ENCODE data around the gene HOXA2. TPM values are rescaled to one million over a fixed set of nuclear protein-coding genes. Genes with fewer than 3 reads are reported as not detected.
A peak's percentile ranks its signal among the peaks of the same experiment; 100 is the strongest.

HOXA2 gene
- total RNA-seq, 2 experiments from 2014 or later = not detected

DNA sequence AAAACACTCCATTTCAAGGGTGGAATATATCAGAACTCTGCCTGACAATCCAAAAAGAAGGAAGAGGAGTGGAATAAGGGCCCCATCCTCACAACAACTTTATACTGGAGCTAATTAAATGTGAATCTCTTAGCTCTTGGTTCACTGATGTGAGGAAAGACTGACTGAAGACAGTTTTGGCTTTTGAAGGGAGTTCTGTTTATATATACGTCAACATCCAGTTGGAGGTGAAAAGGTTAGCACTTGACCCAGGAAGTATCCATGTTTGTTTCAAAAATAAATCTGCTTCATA is 9.7 kb downstream of the HOXA2 start:
- ChIA-PET CTCF (interaction anchor here (1.2 to 1.4 kb wide), 2 partner anchors 9 to 68 kb away, joined by 3 to 6 read pairs; no protein-coding TSS in a partner anchor), POLR2A (interaction anchor here (0.6 kb wide), 1 partner anchor 131 kb away, joined by 3 read pairs; no protein-coding TSS in a partner anchor)
- Mint-ChIP-seq H3K36me3 (ENCODE audit: low read depth) (peaks cover 1% of the 10 kb centered on the region), H3K4me3 (no peak overlapping the region), H3K9me3 (no peaks in the 10 kb centered on the region), H3K27ac (no peak overlapping the region), H3K27me3 (peaks cover 87% of the 10 kb centered on the region), H3K4me1 (peaks cover 24% of the 10 kb centered on the region)
- DNase-seq = no peak

GRCh38 chr7:27091941-27092818 is 10.3 kb downstream of the HOXA2 start:
- Mint-ChIP-seq H3K27me3 (peaks cover 87% of the 10 kb centered on the region), H3K9me3 (no peaks in the 10 kb centered on the region), H3K4me3 (no peak overlapping the region), H3K4me1 (peaks cover 21% of the 10 kb centered on the region), H3K27ac (no peak overlapping the region), H3K36me3 (ENCODE audit: low read depth) (peaks cover 5% of the 10 kb centered on the region)
- DNase-seq = no peak
- ChIA-PET CTCF (interaction anchor here (0.5 to 1.4 kb wide), 3 partner anchors 9 to 69 kb away, joined by 3 to 6 read pairs (median 3); no protein-coding TSS in a partner anchor), POLR2A (no interaction called here)

- H3K27me3 Mint-ChIP-seq = peaks cover 86% of the 10 kb centered on the region
- DNase-seq = no peak
- CTCF ChIA-PET = interaction anchor here (0.6 kb wide), 1 partner anchor 22 kb away, joined by 4 read pairs; no protein-coding TSS in a partner anchor
- H3K4me3 Mint-ChIP-seq = no peak overlapping the region
- no peaks in the 10 kb centered on the region for H3K9me3 Mint-ChIP-seq
- POLR2A ChIA-PET = no interaction called here
- no peak overlapping the region for H3K27ac Mint-ChIP-seq
- H3K4me1 Mint-ChIP-seq = peaks cover 18% of the 10 kb centered on the region
- H3K36me3 Mint-ChIP-seq (ENCODE audit: low read depth) = peaks cover 5% of the 10 kb centered on the region
Measured at GRCh38 chr7:27091105-27091504, 11.4 kb downstream of the HOXA2 start.

DNA sequence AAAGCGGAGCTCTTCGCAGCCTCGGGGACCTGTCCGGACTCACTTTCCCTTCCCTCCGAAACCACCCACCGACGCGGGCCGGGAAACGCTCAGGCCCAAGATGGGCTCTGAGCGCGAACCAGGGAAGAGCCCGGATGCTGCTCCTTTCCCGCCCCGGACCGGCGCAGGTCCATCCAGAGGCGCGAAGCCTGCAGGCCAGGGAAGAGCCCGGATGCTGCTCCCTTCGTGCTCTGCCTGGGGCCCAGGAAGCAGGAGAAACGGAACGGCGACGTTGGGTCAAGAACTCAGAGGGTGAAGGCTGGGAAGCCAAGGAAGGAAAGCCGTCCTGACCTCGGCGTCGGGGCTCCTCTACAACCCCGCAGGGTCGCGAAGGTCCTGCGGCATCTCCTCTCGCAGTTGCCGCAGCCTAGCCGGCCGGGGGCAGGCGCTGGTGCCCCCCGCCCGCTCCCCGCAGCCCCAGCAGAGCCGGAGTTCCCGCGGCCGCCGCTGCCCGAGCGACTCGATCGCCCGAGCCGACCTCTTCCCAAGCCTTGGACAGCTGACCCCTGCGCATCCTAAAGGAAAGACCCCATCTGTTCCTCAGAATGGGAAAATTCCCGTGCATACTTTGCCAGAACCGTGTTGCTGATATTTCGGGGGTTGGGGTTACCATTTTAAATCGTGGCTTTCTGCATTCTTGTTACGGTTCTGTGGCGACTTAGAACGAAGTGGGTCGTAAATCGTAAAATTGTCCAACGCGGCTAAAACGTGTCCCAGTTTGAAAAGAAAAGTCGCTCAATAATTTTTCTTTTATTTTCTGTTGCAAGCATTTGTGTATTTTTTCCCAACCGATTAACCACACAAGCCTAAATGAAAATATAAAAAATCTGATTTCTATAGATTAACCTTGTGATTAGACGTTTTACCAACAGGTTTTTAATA is 14.2 kb downstream of the HOXA2 start:
- POLR2A ChIA-PET = no interaction called here
- peaks cover 3% of the 10 kb centered on the region for H3K36me3 Mint-ChIP-seq (ENCODE audit: low read depth)
- CTCF ChIA-PET = interaction anchor here (0.6 kb wide), 1 partner anchor 1790 kb away, joined by 3 read pairs; no protein-coding TSS in a partner anchor
- DNase-seq = no peak
- peaks cover 70% of the 10 kb centered on the region for H3K27me3 Mint-ChIP-seq
- H3K4me3 Mint-ChIP-seq = no peak overlapping the region
- H3K4me1 Mint-ChIP-seq = peaks cover 9% of the 10 kb centered on the region
- H3K9me3 Mint-ChIP-seq = no peaks in the 10 kb centered on the region
- H3K27ac Mint-ChIP-seq = no peak overlapping the region

- Mint-ChIP-seq H3K27me3 (peaks cover 32% of the 10 kb centered on the region), H3K4me3 (no peak overlapping the region), H3K27ac (no peak overlapping the region), H3K9me3 (no peaks in the 10 kb centered on the region), H3K36me3 (ENCODE audit: low read depth) (peaks cover 3% of the 10 kb centered on the region), H3K4me1 (peaks cover 9% of the 10 kb centered on the region)
- ChIA-PET CTCF (interaction anchor here (0.6 to 1.8 kb wide), 5 partner anchors 9 to 973 kb away, joined by 3 to 6 read pairs (median 3); no protein-coding TSS in a partner anchor), POLR2A (no interaction called here)
- no peak for DNase-seq
Measured at GRCh38 chr7:27083646-27084045, 18.8 kb downstream of the HOXA2 start.

DNA sequence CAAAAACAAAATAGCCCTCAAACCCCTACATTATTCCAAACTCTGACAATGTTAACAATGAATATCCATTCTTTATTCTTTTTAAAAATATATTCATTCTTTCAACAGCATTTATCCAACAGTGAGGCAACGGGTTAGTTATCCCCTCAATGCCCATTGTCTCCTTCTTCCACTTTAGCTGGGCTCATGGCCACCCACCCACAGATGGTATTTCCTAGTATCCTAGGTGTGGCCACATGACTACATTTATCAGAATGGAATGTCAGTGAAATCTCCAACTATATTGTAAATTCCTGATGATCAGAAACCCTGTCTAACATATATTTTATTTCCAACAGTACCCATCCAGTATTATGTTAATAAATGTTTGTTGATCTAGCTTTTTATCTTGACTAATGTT is 20.3 kb downstream of the HOXA2 start:
- Mint-ChIP-seq H3K4me1 (peaks cover 7% of the 10 kb centered on the region), H3K27ac (no peak overlapping the region), H3K9me3 (no peaks in the 10 kb centered on the region), H3K36me3 (ENCODE audit: low read depth) (no peaks in the 10 kb centered on the region), H3K27me3 (peaks cover 23% of the 10 kb centered on the region), H3K4me3 (no peak overlapping the region)
- no peak for DNase-seq
- ChIA-PET POLR2A (no interaction called here), CTCF (no interaction called here)

DNA sequence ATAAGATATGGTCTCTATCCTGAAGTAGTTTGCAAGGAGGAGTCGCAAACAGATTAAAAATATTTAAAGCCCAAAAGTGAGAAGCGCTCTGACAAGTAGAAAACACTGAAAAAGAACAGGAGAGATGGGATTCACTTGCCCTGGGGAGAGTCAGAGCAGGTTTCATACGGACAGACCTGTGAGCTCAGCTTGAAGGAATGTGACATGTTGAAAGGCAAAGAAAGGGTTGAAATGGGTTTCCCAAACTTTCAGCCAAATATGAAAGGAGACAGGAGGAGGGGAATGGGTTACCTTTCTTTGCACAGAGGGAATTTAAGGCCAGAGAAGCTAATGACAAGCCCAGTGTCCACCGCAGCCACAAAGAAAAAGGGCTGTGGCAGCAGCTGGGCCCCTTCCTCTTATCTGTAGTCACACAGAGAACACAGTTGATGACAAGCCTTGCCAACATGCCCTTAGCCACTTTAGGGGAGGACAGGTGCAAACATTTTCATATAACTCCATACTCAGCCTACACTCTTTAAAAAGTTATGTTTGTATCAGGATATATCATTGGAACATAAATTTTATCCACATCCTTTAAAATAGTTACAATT is 21.5 kb downstream of the HOXA2 start:
- Mint-ChIP-seq H3K4me3 (no peak overlapping the region), H3K27ac (no peak overlapping the region), H3K27me3 (peaks cover 19% of the 10 kb centered on the region), H3K9me3 (no peaks in the 10 kb centered on the region), H3K4me1 (peaks cover 7% of the 10 kb centered on the region), H3K36me3 (ENCODE audit: low read depth) (no peaks in the 10 kb centered on the region)
- ChIA-PET POLR2A (no interaction called here), CTCF (no interaction called here)
- no peak for DNase-seq

DNA sequence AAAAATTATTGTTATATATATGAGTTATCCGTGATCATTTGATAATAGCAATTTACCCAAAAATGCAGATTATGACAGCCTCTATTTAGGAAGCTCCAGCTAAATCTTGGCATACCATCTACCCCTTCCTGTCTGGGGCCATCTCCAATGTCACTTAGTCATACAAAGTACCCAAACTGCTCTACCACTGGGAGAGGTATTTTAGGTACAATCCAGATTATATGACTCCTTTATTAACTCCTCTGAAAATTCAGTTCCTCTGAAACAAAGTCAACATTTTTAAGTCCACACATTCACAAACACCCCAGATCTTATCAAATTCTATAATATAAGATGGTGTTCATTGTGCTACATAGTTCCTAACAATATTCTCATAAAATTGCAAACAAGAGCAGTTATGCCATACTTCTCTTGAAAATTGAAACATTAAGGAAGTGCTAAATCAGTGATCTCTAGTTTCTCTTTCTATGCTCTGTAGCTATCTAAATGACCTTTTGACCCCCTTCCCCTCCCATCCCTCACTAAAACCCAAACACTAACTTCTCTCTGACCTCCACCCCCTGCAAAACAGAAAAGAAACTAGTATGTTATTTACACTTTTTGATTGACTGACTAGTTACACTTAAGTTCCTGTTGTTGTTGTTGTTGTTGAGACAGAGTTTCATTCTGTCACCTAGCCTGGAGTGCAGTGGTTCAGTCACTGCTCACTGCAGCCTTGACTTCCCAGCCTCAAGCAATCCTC is 23.1 kb downstream of the HOXA2 start:
- H3K27me3 Mint-ChIP-seq = peaks cover 12% of the 10 kb centered on the region
- peak overlapping the region; percentile 37 for H3K27ac Mint-ChIP-seq
- H3K36me3 Mint-ChIP-seq (ENCODE audit: low read depth) = no peaks in the 10 kb centered on the region
- H3K4me3 Mint-ChIP-seq = no peak overlapping the region
- H3K4me1 Mint-ChIP-seq = peaks cover 7% of the 10 kb centered on the region
- ChIA-PET POLR2A (no interaction called here), CTCF (interaction anchor here (0.6 kb wide), 1 partner anchor 20 kb away, joined by 3 read pairs; no protein-coding TSS in a partner anchor)
- no peak for DNase-seq
- no peaks in the 10 kb centered on the region for H3K9me3 Mint-ChIP-seq

DNA sequence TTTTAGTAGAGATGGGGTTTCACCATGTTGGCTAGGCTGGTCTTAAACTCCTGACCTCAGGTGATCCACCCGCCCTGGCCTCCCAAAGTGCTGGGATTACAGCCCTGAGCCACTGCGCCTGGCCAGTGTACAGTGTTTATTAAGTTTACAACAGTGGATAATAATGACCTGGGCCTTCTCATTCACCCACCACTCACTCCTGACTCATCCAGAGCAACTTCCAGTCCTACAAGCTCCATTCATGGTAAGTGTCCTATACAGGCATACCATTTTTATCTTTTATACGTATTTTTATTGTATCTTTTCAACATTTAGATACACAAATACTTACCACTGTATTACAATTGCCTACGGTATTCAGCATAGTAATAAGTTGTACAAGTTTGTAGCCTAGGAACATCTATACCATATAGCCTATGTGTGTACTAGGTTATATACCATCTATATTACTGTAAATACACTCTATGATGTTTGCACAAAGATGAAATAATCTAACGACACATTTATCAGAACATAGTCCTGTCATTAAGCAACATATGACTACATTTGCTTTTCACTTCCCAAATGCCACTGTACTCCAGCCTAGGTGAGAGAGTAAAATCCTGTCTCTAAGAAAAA is 23.8 kb downstream of the HOXA2 start:
- Mint-ChIP-seq H3K9me3 (no peaks in the 10 kb centered on the region), H3K4me1 (peaks cover 7% of the 10 kb centered on the region), H3K27me3 (peaks cover 12% of the 10 kb centered on the region), H3K4me3 (no peak overlapping the region), H3K27ac (no peak overlapping the region), H3K36me3 (ENCODE audit: low read depth) (no peaks in the 10 kb centered on the region)
- no peak for DNase-seq
- ChIA-PET CTCF (interaction anchor here (0.6 to 0.8 kb wide), 2 partner anchors 21 to 392 kb away, joined by 3 read pairs; no protein-coding TSS in a partner anchor), POLR2A (no interaction called here)

DNA sequence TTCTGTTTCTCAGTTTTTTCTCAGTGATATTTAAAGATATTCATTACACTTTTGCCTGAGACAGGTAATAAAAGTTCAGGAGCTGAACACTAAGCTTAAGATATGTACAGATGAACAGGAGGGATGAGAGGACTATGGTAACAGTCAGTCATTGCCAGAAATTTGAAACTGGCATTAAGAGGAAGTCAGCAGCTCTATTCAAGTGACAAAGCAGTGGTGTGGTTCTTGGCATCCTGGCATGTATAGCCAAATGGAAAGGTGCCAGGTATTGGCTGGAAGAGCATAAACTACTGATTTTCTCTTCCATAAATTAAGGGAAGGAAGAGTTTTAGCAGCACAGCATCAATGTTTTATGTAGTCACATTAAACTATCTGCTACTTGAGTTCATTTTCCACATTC is 29.4 kb downstream of the HOXA2 start:
- no peaks in the 10 kb centered on the region for H3K4me1 Mint-ChIP-seq
- H3K9me3 Mint-ChIP-seq = no peaks in the 10 kb centered on the region
- no peak overlapping the region for H3K4me3 Mint-ChIP-seq
- POLR2A ChIA-PET = no interaction called here
- peaks cover 3% of the 10 kb centered on the region for H3K27me3 Mint-ChIP-seq
- DNase-seq = no peak
- no peak overlapping the region for H3K27ac Mint-ChIP-seq
- H3K36me3 Mint-ChIP-seq (ENCODE audit: low read depth) = no peaks in the 10 kb centered on the region
- CTCF ChIA-PET = no interaction called here

DNA sequence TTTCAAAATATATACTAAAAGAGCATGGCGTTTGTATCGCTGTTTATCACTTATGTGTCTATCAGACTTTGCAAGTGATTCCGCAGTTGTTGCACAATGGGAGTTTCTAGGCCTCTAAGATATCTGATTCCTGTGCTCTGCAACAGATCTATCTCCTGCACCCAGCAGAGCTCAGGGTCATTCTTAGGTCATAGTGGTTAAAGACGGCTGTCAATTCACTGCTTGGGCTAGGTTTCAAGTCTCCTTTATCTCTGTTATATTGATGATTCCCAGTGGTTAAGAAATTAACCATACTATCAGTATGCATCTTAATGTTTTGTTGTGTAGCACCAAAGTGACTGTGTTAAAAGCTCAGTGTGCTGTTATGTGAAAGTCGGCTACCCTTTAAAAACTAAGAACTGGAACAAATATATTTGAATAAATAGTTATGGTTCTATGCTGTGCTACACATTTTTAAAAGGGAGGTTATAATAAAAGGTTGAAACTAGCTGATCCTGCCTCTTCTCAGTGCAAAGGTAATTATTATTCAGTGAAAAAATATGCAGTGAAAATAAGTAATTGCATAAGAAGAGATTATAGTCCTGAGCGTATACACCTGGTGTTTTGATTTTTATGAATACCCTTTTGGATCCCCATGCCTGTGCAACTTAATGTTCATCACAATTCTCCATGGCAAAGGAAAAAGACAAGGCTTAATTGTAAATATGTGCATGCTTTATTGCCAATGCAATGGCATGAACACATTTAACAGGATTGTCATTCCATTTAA is 30.7 kb downstream of the HOXA2 start:
- H3K4me1 Mint-ChIP-seq = no peaks in the 10 kb centered on the region
- no peaks in the 10 kb centered on the region for H3K9me3 Mint-ChIP-seq
- POLR2A ChIA-PET = no interaction called here
- no peak overlapping the region for H3K27ac Mint-ChIP-seq
- H3K4me3 Mint-ChIP-seq = no peak overlapping the region
- peaks cover 3% of the 10 kb centered on the region for H3K27me3 Mint-ChIP-seq
- DNase-seq = no peak
- CTCF ChIA-PET = no interaction called here
- no peaks in the 10 kb centered on the region for H3K36me3 Mint-ChIP-seq (ENCODE audit: low read depth)

All from activated CD4-positive, alpha-beta T cell treated with anti-CD3 and anti-CD28 coated beads, Interleukin-2, amount 10 ng/mL, durations not matched to agents 7 days and 5 days (primary cell).